K562 (cell line): ENCODE measurements around the gene TMEM270. TPM values are rescaled to one million over a fixed set of nuclear protein-coding genes. Genes with fewer than 3 reads are reported as not detected.

ENCODE experiments used
- CBX3 ChIP-seq, 2 experiments: IDR thresholded peaks; 1 replicate in 1 of 2; 2 replicates in 1 of 2; pipeline ENCODE4 v1.6.1; 2012; ENCODE audit warnings: inconsistent platforms in 2 of 2, low read length in 2 of 2, borderline replicate concordance in 1 of 2, control low read depth in 1 of 2
- EHMT2 ChIP-seq: fragments of 450-650 bp; IDR thresholded peaks from 2 replicates; pipeline ENCODE4 v1.6.1; 2018; ENCODE audit warnings: antibody characterized with exemption
- EP300 ChIP-seq: IDR thresholded peaks from 2 replicates; pipeline ENCODE4 v1.6.1; 2012; ENCODE audit warnings: low read length, improper control_type of control experiment
- ESRRB ChIP-seq: fragments of 250-450 bp; sonication (Bioruptor Pico); IDR thresholded peaks from 2 replicates; pipeline ENCODE4 v1.5.0; 2020; ENCODE audit warnings: mild to moderate bottlenecking, moderate library complexity, borderline replicate concordance
- FOXK2 ChIP-seq, 2 experiments: fragments of 450-650 bp; IDR thresholded peaks in 1 of 2; conservative IDR thresholded peaks in 1 of 2; 2 replicates each; pipeline ENCODE4 v1.6.1; 2016; ENCODE audit warnings: low read depth in 2 of 2, mild to moderate bottlenecking in 1 of 2
- HDAC2 ChIP-seq: fragments of 450-650 bp; IDR thresholded peaks from 2 replicates; pipeline ENCODE4 v1.6.1; 2016; ENCODE audit warnings: mild to moderate bottlenecking
- HDAC3 ChIP-seq: fragments of 450-650 bp; IDR thresholded peaks from 2 replicates; pipeline ENCODE4 v1.6.1; 2018; ENCODE audit warnings: borderline replicate concordance, mild to moderate bottlenecking, moderate library complexity; ENCODE audit not compliant: partially characterized antibody
- MLLT1 ChIP-seq, 2 experiments: fragments of 450-650 bp; IDR thresholded peaks; 2 replicates each; pipeline ENCODE4 v1.6.1; 2016
- NFIC ChIP-seq: fragments of 450-650 bp; IDR thresholded peaks from 2 replicates; pipeline ENCODE4 v1.6.1; 2017; ENCODE audit warnings: mild to moderate bottlenecking, inconsistent platforms
- REST ChIP-seq, 2 experiments: fragments of 450-650 bp; formaldehyde crosslinking in 1 of 2; IDR thresholded peaks; 2 replicates each; pipeline versions ENCODE4 v1.4.0 to v1.6.1; 2014 to 2020; ENCODE audit warnings: mild to moderate bottlenecking in 2 of 2, borderline replicate concordance in 1 of 2, low read depth in 1 of 2
- STAT5A ChIP-seq: IDR thresholded peaks from 2 replicates; pipeline ENCODE4 v1.6.1; 2012; ENCODE audit warnings: low read length, inconsistent platforms, borderline replicate concordance
- TAF9B ChIP-seq: fragments of 450-650 bp; IDR thresholded peaks from 2 replicates; pipeline ENCODE4 v1.6.1; 2018; ENCODE audit warnings: mild to moderate bottlenecking; ENCODE audit not compliant: partially characterized antibody
- ZEB2 ChIP-seq: fragments of 450-650 bp; IDR thresholded peaks from 2 replicates; pipeline ENCODE4 v1.6.1; 2016
- ZNF197 ChIP-seq: fragments of 200-800 bp; sonication (Bioruptor generic); IDR thresholded peaks from 2 replicates; pipeline ENCODE4 v1.6.1; 2016; ENCODE audit warnings: low read depth, missing genetic modification characterization, missing compliant biosample characterization
- ZNF324 ChIP-seq: fragments of 250-450 bp; sonication (Bioruptor Pico); IDR thresholded peaks from 2 replicates; pipeline ENCODE4 v1.4.0; 2020; ENCODE audit warnings: mild to moderate bottlenecking
- ZNF354B ChIP-seq: fragments of 250-450 bp; sonication (Bioruptor Pico); IDR thresholded peaks from 2 replicates; pipeline ENCODE4 v1.4.0; 2020
- ZNF655 ChIP-seq: fragments of 250-450 bp; sonication (Bioruptor Pico); IDR thresholded peaks from 2 replicates; pipeline ENCODE4 v1.5.0; 2021
- polyA plus RNA-seq, 8 experiments: library from polyadenylated mRNA; depleted of rRNA in 4 of 8; stranded (reverse) in 5 of 8; unstranded in 3 of 8; fragments of >200 nt; fragmentation: Nextera tagmentation in 2 of 8; fragmentation: Illumina TruSeq in 1 of 8; extraction: Ambion mirVana in 2 of 8; extraction: Trizol in 1 of 8; gene quantifications; 2 replicates each; pipeline versions ENCODE4 v1.2.1 to v1.2.3, GENCODE V29; 2011 to 2014; ENCODE audit warnings: inconsistent platforms in 1 of 8, missing spikeins in 1 of 8
- total RNA-seq, 7 experiments: library from RNA; depleted of rRNA in 6 of 7; stranded (reverse); fragments of >200 nt in 6 of 7; fragmentation: Illumina TruSeq in 2 of 7; extraction: Trizol in 2 of 7; gene quantifications; 2 replicates each; pipeline versions ENCODE4 v1.2.1 to v1.2.3, GENCODE V29; 2011 to 2021; ENCODE audit warnings: low replicate concordance in 1 of 7

TMEM270 gene
- total and polyA plus RNA-seq, 9 of the 15 experiments (the other 6 are each of a cell fraction or from before 2014, with no cell fraction given), result not detected

- TF ChIP-seq REST (IDR thresholded peaks at IDR 0.05; ENCODE audit: borderline replicate concordance) (peak; percentile 14; the same call in 1 of the 2 replicates), REST (CRISPR knock-in tag; IDR thresholded peaks at IDR 0.05; ENCODE audit: low read depth) (no peak), TAF9B (peak; percentile 80), MLLT1 (IDR thresholded peaks at IDR 0.05) (peak in 1 of 2 experiments; percentile 98; a peak in 2 of 4 replicates), STAT5A (peak; percentile 28; the same call in 1 of the 2 replicates), ZNF655 (CRISPR knock-in tag) (no peak), EP300 (peak; percentile 65), HDAC2 (peak; percentile 80; the same call in 1 of the 2 replicates), FOXK2 (conservative IDR thresholded peaks at IDR 0.05 in 1 of 2, IDR thresholded peaks at IDR 0.05 in 1 of 2; ENCODE audit: low read depth in 2 of 2) (peak; percentile 63 to 78), ZNF324 (CRISPR knock-in tag) (no peak), ESRRB (CRISPR knock-in tag) (no peak), EHMT2 (peak; percentile 46; the same call in 1 of the 2 replicates), CBX3 (IDR thresholded peaks at IDR 0.05; ENCODE audit: borderline replicate concordance in 1 of 2, low read length in 2 of 2) (peak in 1 of 2 experiments; percentile 85; a peak in 1 of 3 replicates), HDAC3 (peak; percentile 68), ZEB2 (peak; percentile 80), NFIC (peak; percentile 15; the same call in 1 of the 2 replicates), ZNF197 (no peak), ZNF354B (CRISPR knock-in tag) (no peak)
Observed at GRCh38 chr7:73851410-73852338, 9.3 kb upstream of the TMEM270 start (continued).
